Keratinocyte (primary cell): ENCODE measurements around the gene TBC1D13.

Experiments used
- CTCF ChIP-seq, 3 experiments: IDR thresholded peaks in 1 of 3; conservative IDR thresholded peaks in 1 of 3; optimal IDR thresholded peaks in 1 of 3; 2 replicates in 2 of 3; 3 replicates in 1 of 3; pipeline versions ENCODE3 to v1.5.1; 2011; ENCODE audit warnings: low read length in 3 of 3, mild to moderate bottlenecking in 3 of 3, moderate library complexity in 2 of 3, control low read depth in 1 of 3, inconsistent platforms in 1 of 3; ENCODE audit not compliant: insufficient read depth in 2 of 3; ENCODE audit errors: extremely low read depth in 1 of 3
- EZH2 ChIP-seq: IDR thresholded peaks from one replicate; pipeline ENCODE4 v1.6.1; 2012; ENCODE audit warnings: inconsistent platforms, mild to moderate bottlenecking, low read length, moderate library complexity

GRCh38 chr9:128807827-128808226 lies 20.8 kb downstream of the TBC1D13 start:
- TF ChIP-seq CTCF (optimal IDR thresholded peaks at IDR 0.05 in 1 of 3, IDR thresholded peaks at IDR 0.05 in 1 of 3, conservative IDR thresholded peaks at IDR 0.05 in 1 of 3; ENCODE audit: extremely low read depth in 1 of 3, insufficient read depth in 2 of 3, low read length in 3 of 3), result no peak
- no peak for TF ChIP-seq EZH2
